Measurements from ENCODE around the gene HECW1.

HECW1 gene

GRCh38 chr7:43562383-43562782 is 449.9 kb downstream of the HECW1 start:
- CTCF ChIA-PET: interaction anchor here (0.6 to 3.5 kb wide), 2 partner anchors 20 to 121 kb away, joined by 4 to 18 read pairs; partner anchors contain the start of gene STK17A
- TF ChIP-seq ZNF692 (tag by site-specific recombination; IDR thresholded peaks at IDR 0.05): no peak
- H3K4me3 ChIP-seq (ENCODE audit: low read depth, low read length): no peak overlapping the region
- POLR2A ChIA-PET: no interaction called here
- H3K4me1 ChIP-seq (ENCODE audit: control insufficient read depth, insufficient read depth, low read length): no peaks in the 10 kb centered on the region
- no peaks in the 10 kb centered on the region for H3K36me3 ChIP-seq (ENCODE audit: control insufficient read depth in 2 of 2, insufficient read depth in 1 of 2, low read length in 2 of 2)
- no peaks in the 10 kb centered on the region for H3K9me3 ChIP-seq (ENCODE audit: control insufficient read depth, insufficient read depth, low read depth, low read length)
- no peak overlapping the region for H3K27ac ChIP-seq (ENCODE audit: extremely low read depth, low read depth, low read length)

- H3K36me3 ChIP-seq (ENCODE audit: control insufficient read depth in 2 of 2, insufficient read depth in 1 of 2, low read length in 2 of 2): no peaks in the 10 kb centered on the region
- TF ChIP-seq ZNF354C (tag by site-specific recombination; IDR thresholded peaks at IDR 0.05; ENCODE audit: borderline replicate concordance, low read depth) (no peak), ZBTB1 (tag by site-specific recombination; IDR thresholded peaks at IDR 0.05) (no peak), ZNF404 (tag by site-specific recombination; IDR thresholded peaks at IDR 0.05) (no peak), ZNF704 (tag by site-specific recombination; IDR thresholded peaks at IDR 0.05) (no peak), ZNF18 (tag by site-specific recombination; IDR thresholded peaks at IDR 0.05) (no peak), ZNF112 (tag by site-specific recombination; IDR thresholded peaks at IDR 0.05) (no peak), ZNF23 (tag by site-specific recombination; IDR thresholded peaks at IDR 0.05; ENCODE audit: borderline replicate concordance) (no peak), TSHZ1 (tag by site-specific recombination; IDR thresholded peaks at IDR 0.05; ENCODE audit: borderline replicate concordance) (no peak), ZSCAN30 (tag by site-specific recombination; IDR thresholded peaks at IDR 0.05) (no peak), ZNF280D (tag by site-specific recombination; IDR thresholded peaks at IDR 0.05) (no peak), ZNF621 (tag by site-specific recombination; IDR thresholded peaks at IDR 0.05) (no peak), ZIC2 (tag by site-specific recombination; IDR thresholded peaks at IDR 0.05) (no peak), ZNF596 (tag by site-specific recombination; IDR thresholded peaks at IDR 0.05) (no peak), ZSCAN5A (tag by site-specific recombination; IDR thresholded peaks at IDR 0.05) (no peak), ZNF19 (tag by site-specific recombination; IDR thresholded peaks at IDR 0.05; ENCODE audit: low read depth) (no peak), ZFHX2 (tag by site-specific recombination; conservative IDR thresholded peaks at IDR 0.05) (no peak), ZNF548 (tag by site-specific recombination; IDR thresholded peaks at IDR 0.05) (no peak), GLI2 (tag by site-specific recombination; IDR thresholded peaks at IDR 0.05; ENCODE audit: borderline replicate concordance, low read depth) (no peak), YY1 (tag by site-specific recombination; IDR thresholded peaks at IDR 0.05) (no peak)
- no peaks in the 10 kb centered on the region for H3K9me3 ChIP-seq (ENCODE audit: control insufficient read depth, insufficient read depth, low read depth, low read length)
- ChIA-PET POLR2A (no interaction called here), CTCF (interaction anchor here (0.5 to 1.4 kb wide), 2 partner anchors 12 to 156 kb away, joined by 3 to 4 read pairs; no protein-coding TSS in a partner anchor)
- H3K4me3 ChIP-seq (ENCODE audit: low read depth, low read length): no peak overlapping the region
- no peak overlapping the region for H3K27ac ChIP-seq (ENCODE audit: extremely low read depth, low read depth, low read length)
- H3K4me1 ChIP-seq (ENCODE audit: control insufficient read depth, insufficient read depth, low read length): no peaks in the 10 kb centered on the region
Measured at GRCh38 chr7:43565786-43566185, 453.3 kb downstream of the HECW1 start.
